Endothelial cell of umbilical vein (primary cell): ENCODE measurements around the gene RAB40B. TPM values are rescaled to one million over a fixed set of nuclear protein-coding genes. Genes with fewer than 3 reads are reported as not detected.

Experiments
- BruUV-seq: library from RNA; stranded (reverse); fragments of 400-500 nt; replicated peaks from 2 replicates; lab custom pipeline; 2021; lab: Mats Ljungman, UMichigan
- CTCF ChIA-PET: fragments of 300-600, 350-600 bp; sonication (Branson Sonifier 250); formaldehyde crosslinking; loops from one replicate; lab custom pipeline; 2021; ENCODE audit warnings: antibody characterized with exemption, inconsistent platforms; lab: Charles Lee
- POLR2A ChIA-PET: fragments of 300-600, 350-600 bp; sonication (Branson Sonifier 250); formaldehyde crosslinking; loops from one replicate; lab custom pipeline; 2021; ENCODE audit warnings: antibody characterized with exemption, inconsistent platforms; lab: Charles Lee
- DNase-seq: peaks from one replicate; pipeline ENCODE4 v3.0.0-alpha.2; 2011; ENCODE audit warnings: low read depth, low spot score
- FAIRE-seq: peaks from 2 replicates; lab custom pipeline; 2011; peaks lifted over from hg19 to GRCh38; lab: Jason Lieb, UNC
- H2AFZ ChIP-seq: 2 replicates; pipeline ENCODE4 v1.6.0; 2012; ENCODE audit warnings: low read depth, low read length, control low read depth, inconsistent platforms
- H3K27ac ChIP-seq: 2 replicates; pipeline ENCODE4 v1.5.1; 2011; ENCODE audit warnings: low read depth, mild to moderate bottlenecking, control low read depth, low read length, moderate library complexity; ENCODE audit not compliant: insufficient read depth
- H3K27me3 ChIP-seq, 2 experiments: 2 replicates each; pipeline versions ENCODE4 v1.6.0 to v1.6.1; 2011; ENCODE audit warnings: low read length in 2 of 2, mixed read lengths in 1 of 2; ENCODE audit not compliant: control insufficient read depth in 2 of 2, insufficient read depth in 2 of 2
- H3K36me3 ChIP-seq, 2 experiments: 2 replicates in 1 of 2; 3 replicates in 1 of 2; pipeline ENCODE4 v1.5.1; 2011; ENCODE audit warnings: low read length in 2 of 2, mild to moderate bottlenecking in 1 of 2, moderate library complexity in 1 of 2; ENCODE audit not compliant: control insufficient read depth in 2 of 2, insufficient read depth in 2 of 2; ENCODE audit errors: extremely low read depth in 1 of 2
- H3K4me1 ChIP-seq: 3 replicates; pipeline ENCODE4 v1.5.1; 2011; ENCODE audit warnings: mild to moderate bottlenecking, low read length; ENCODE audit not compliant: control insufficient read depth, insufficient read depth; ENCODE audit errors: extremely low read depth
- H3K4me2 ChIP-seq: 2 replicates; pipeline ENCODE4 v1.6.1; 2011; ENCODE audit warnings: low read length, control low read depth, mixed read lengths; ENCODE audit not compliant: insufficient read depth
- H3K4me3 ChIP-seq, 3 experiments: fragments of 200-600 bp in 1 of 3; sonication (generic), shearing (Covaris generic) in 1 of 3; replicated peaks in 1 of 3; 2 replicates each; pipeline ENCODE4 v1.5.1; 2011 to 2016; ENCODE audit warnings: control low read depth in 3 of 3, low read length in 3 of 3, mild to moderate bottlenecking in 2 of 3, inconsistent platforms in 1 of 3, low read depth in 1 of 3, moderate library complexity in 1 of 3; ENCODE audit not compliant: insufficient read depth in 1 of 3
- H3K79me2 ChIP-seq: 2 replicates; pipeline ENCODE4 v1.6.0; 2012; ENCODE audit warnings: low read length, inconsistent platforms; ENCODE audit not compliant: control insufficient read depth, insufficient read depth
- H3K9ac ChIP-seq: replicated peaks from 2 replicates; pipeline ENCODE3; 2011; ENCODE audit warnings: low read length, control low read depth; ENCODE audit not compliant: insufficient read depth; ENCODE audit errors: extremely low read depth
- H3K9me1 ChIP-seq: replicated peaks from 3 replicates; pipeline ENCODE4 v1.6.0; 2011; ENCODE audit warnings: mild to moderate bottlenecking, low read length; ENCODE audit not compliant: control insufficient read depth, insufficient read depth; ENCODE audit errors: extremely low read depth
- H3K9me3 ChIP-seq: replicated peaks from 2 replicates; pipeline ENCODE4 v1.5.1; 2012; ENCODE audit warnings: low read length, inconsistent platforms; ENCODE audit not compliant: control insufficient read depth, insufficient read depth
- H4K20me1 ChIP-seq: replicated peaks from 2 replicates; pipeline ENCODE3; 2011; ENCODE audit warnings: mild to moderate bottlenecking, low read length; ENCODE audit not compliant: control insufficient read depth, insufficient read depth; ENCODE audit errors: extremely low read depth
- EZH2 ChIP-seq: IDR thresholded peaks from 2 replicates; pipeline ENCODE4 v1.6.1; 2012; ENCODE audit warnings: borderline replicate concordance, low read depth, mild to moderate bottlenecking, moderate library complexity, low read length, inconsistent platforms; ENCODE audit not compliant: severe bottlenecking
- FOS ChIP-seq: IDR thresholded peaks from 2 replicates; pipeline ENCODE4 v1.6.1; 2011; ENCODE audit warnings: mild to moderate bottlenecking, low read length, moderate library complexity, borderline replicate concordance; ENCODE audit not compliant: insufficient read depth
- GATA2 ChIP-seq: IDR thresholded peaks from 2 replicates; pipeline ENCODE4 v1.7.0; 2011; ENCODE audit warnings: low read depth, mild to moderate bottlenecking, moderate library complexity, mixed read lengths, low read length; ENCODE audit not compliant: insufficient read length, insufficient read depth
- JUN ChIP-seq: IDR thresholded peaks from 2 replicates; pipeline ENCODE4 v1.6.1; 2011; ENCODE audit warnings: borderline replicate concordance, low read depth; ENCODE audit not compliant: insufficient read length, insufficient read depth
- MYC ChIP-seq: IDR thresholded peaks from one replicate; pipeline ENCODE4 v1.6.1; 2011; ENCODE audit warnings: mild to moderate bottlenecking, low read depth, low read length
- POLR2A ChIP-seq: IDR thresholded peaks from 2 replicates; pipeline ENCODE4 v1.6.1; 2012; ENCODE audit warnings: low read depth, mild to moderate bottlenecking, control low read depth, low read length
- POLR2AphosphoS5 ChIP-seq: IDR thresholded peaks from 2 replicates; pipeline ENCODE4 v1.6.1; 2012; ENCODE audit warnings: low read depth, mild to moderate bottlenecking, control low read depth, low read length, moderate library complexity; ENCODE audit not compliant: insufficient read depth
- dilution Hi-C: fragments of 300-500 bp; cut with MboI; formaldehyde crosslinking; loops from one replicate; pipeline ENCODE4 v1.15.0; 2019; ENCODE audit warnings: low sequenced_read_pairs; ENCODE audit not compliant: extremely low pct_ligation_motif_present
- intact Hi-C: fragments of 100-400 bp; cut with micrococcal nuclease; formaldehyde crosslinking; loops from one replicate; pipeline ENCODE4 v1.10.0; 2022
- polyA plus RNA-seq, 4 experiments: library from polyadenylated mRNA; depleted of rRNA in 3 of 4; stranded (reverse) in 3 of 4; unstranded in 1 of 4; fragments of >200 nt; gene quantifications; 2 replicates each; pipeline versions ENCODE4 v1.2.1 to v1.2.3, GENCODE V29; 2011 to 2012; ENCODE audit warnings: missing spikeins in 1 of 4
- total RNA-seq: library from RNA; stranded (reverse); gene quantifications from 2 replicates; pipeline ENCODE4 v1.2.3, GENCODE V29; 2021
- TF ChIP-seq, protein P1 (sequence below), 2 donors: IDR thresholded peaks; 1 replicate in 1 of 2; 2 replicates in 1 of 2; pipeline ENCODE4 v1.5.1; 2011; ENCODE audit warnings: low read length in 2 of 2, mild to moderate bottlenecking in 2 of 2, moderate library complexity in 2 of 2, control low read depth in 1 of 2, inconsistent platforms in 1 of 2, low read depth in 1 of 2; ENCODE audit not compliant: insufficient read depth in 1 of 2; ENCODE audit errors: extremely low read depth in 1 of 2
- TF ChIP-seq, protein P2 (sequence below): IDR thresholded peaks from 2 replicates; pipeline ENCODE4 v1.6.1; 2011; ENCODE audit not compliant: insufficient read depth, insufficient read length

The RAB40B gene
- total and polyA plus RNA-seq, 2 donors (not counting 3 experiments of a cell fraction or from before 2014, with no cell fraction given) = 5.5 to 9.3 TPM

DNA sequence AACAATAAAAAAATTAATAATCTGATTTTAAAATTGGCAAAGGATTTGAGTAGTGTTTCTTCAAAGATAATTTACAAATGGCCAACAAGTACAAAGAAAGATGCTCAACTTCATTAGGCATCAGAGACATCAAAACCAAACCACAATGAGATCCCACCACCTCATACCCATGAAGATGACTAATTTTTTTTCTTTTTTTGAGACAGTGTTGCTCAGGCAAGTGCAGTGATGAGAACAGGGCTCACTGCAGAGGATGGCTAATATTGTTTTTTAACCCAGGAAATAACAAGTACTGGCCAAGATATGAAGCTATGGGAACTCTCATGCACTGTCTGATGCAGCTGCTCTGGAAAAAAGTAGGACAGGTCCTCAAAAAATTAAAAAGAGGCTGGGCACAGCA, 65.2 kb downstream of the RAB40B start:
- TF ChIP-seq FOS (no peak), POLR2A (no peak), GATA2 (no peak), MYC (no peak), EZH2 (no peak), JUN (no peak), POLR2AphosphoS5 (no peak)
- TF ChIP-seq, protein P1, sequence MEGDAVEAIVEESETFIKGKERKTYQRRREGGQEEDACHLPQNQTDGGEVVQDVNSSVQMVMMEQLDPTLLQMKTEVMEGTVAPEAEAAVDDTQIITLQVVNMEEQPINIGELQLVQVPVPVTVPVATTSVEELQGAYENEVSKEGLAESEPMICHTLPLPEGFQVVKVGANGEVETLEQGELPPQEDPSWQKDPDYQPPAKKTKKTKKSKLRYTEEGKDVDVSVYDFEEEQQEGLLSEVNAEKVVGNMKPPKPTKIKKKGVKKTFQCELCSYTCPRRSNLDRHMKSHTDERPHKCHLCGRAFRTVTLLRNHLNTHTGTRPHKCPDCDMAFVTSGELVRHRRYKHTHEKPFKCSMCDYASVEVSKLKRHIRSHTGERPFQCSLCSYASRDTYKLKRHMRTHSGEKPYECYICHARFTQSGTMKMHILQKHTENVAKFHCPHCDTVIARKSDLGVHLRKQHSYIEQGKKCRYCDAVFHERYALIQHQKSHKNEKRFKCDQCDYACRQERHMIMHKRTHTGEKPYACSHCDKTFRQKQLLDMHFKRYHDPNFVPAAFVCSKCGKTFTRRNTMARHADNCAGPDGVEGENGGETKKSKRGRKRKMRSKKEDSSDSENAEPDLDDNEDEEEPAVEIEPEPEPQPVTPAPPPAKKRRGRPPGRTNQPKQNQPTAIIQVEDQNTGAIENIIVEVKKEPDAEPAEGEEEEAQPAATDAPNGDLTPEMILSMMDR (IDR thresholded peaks at IDR 0.05; ENCODE audit: extremely low read depth in 1 of 2, insufficient read depth in 1 of 2, low read depth in 1 of 2, low read length in 2 of 2) = no peak
- TF ChIP-seq, protein P2, sequence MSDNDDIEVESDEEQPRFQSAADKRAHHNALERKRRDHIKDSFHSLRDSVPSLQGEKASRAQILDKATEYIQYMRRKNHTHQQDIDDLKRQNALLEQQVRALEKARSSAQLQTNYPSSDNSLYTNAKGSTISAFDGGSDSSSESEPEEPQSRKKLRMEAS = no peak
- dilution Hi-C loops (no loop called here), intact Hi-C loops (no loop called here)
- H3K9me3 ChIP-seq = no peaks in the 10 kb centered on the region
- H2AFZ ChIP-seq = no peak overlapping the region
- H4K20me1 ChIP-seq = peaks cover 3% of the 10 kb centered on the region
- ChIA-PET CTCF (interaction anchor here (0.7 kb wide), 1 partner anchor 232 kb away, joined by 3 read pairs; no protein-coding TSS in a partner anchor), POLR2A (no interaction called here)
- no peaks in the 10 kb centered on the region for H3K4me1 ChIP-seq
- DNase-seq = no peak
- no peak overlapping the region for H3K9ac ChIP-seq
- no peaks in the 10 kb centered on the region for H3K9me1 ChIP-seq
- no TSS peak for BruUV-seq
- H3K4me2 ChIP-seq = no peak overlapping the region
- H3K79me2 ChIP-seq = peaks cover 53% of the 10 kb centered on the region
- peaks cover 3 to 14% of the 10 kb centered on the region in 2 experiments for H3K36me3 ChIP-seq
- H3K4me3 ChIP-seq = no peak overlapping the region
- H3K27ac ChIP-seq = no peak overlapping the region
- no peak for FAIRE-seq
- H3K27me3 ChIP-seq = no peaks in the 10 kb centered on the region
